Loucy (cell line): ENCODE results near the gene SMARCAL1.

Experiments used
- H2AFZ ChIP-seq: fragments of 200-600 bp; sonication (generic); 2 replicates; pipeline ENCODE4 v1.6.0; 2016; ENCODE audit warnings: antibody characterized with exemption, mild to moderate bottlenecking, low read length, moderate library complexity
- H3F3A ChIP-seq: fragments of 200-600 bp; 2 replicates; pipeline ENCODE4 v1.6.0; 2016; ENCODE audit warnings: antibody characterized with exemption, low read depth, mild to moderate bottlenecking
- H3K27me3 ChIP-seq: fragments of 200-600 bp; sonication (generic); 2 replicates; pipeline ENCODE4 v1.6.1; 2014; ENCODE audit warnings: low read length, mild to moderate bottlenecking; ENCODE audit not compliant: insufficient read depth, poor library complexity, severe bottlenecking
- H3K36me3 ChIP-seq: fragments of 200-600 bp; sonication (generic); 2 replicates; pipeline ENCODE4 v1.6.1; 2016; ENCODE audit warnings: low read length; ENCODE audit not compliant: insufficient read depth
- H3K4me1 ChIP-seq: fragments of 200-600 bp; sonication (generic); 2 replicates; pipeline ENCODE4 v1.5.1; 2014; ENCODE audit warnings: low read length, mild to moderate bottlenecking; ENCODE audit not compliant: insufficient read depth, poor library complexity, severe bottlenecking
- H3K4me2 ChIP-seq: fragments of 200-600 bp; sonication (generic); 2 replicates; pipeline ENCODE4 v1.6.0; 2014; ENCODE audit warnings: antibody characterized with exemption, low read length, low read depth, mild to moderate bottlenecking; ENCODE audit not compliant: poor library complexity, severe bottlenecking
- H3K4me3 ChIP-seq: fragments of 200-600 bp; sonication (generic); 2 replicates; pipeline ENCODE4 v1.5.1; 2014; ENCODE audit warnings: low read length, mild to moderate bottlenecking, mixed read lengths; ENCODE audit not compliant: poor library complexity, severe bottlenecking
- H3K79me2 ChIP-seq: fragments of 200-600 bp; sonication (generic); 2 replicates; pipeline ENCODE4 v1.6.1; 2014; ENCODE audit warnings: low read length; ENCODE audit not compliant: insufficient read depth
- H3K9ac ChIP-seq: fragments of 200-600 bp; sonication (generic); 2 replicates; pipeline ENCODE4 v1.6.0; 2014; ENCODE audit warnings: mild to moderate bottlenecking, low read depth, low read length, moderate library complexity; ENCODE audit not compliant: poor library complexity, severe bottlenecking
- H3K9me2 ChIP-seq: fragments of 200-600 bp; sonication (generic); replicated peaks from 2 replicates; pipeline ENCODE4 v1.6.1; 2016; ENCODE audit warnings: low read depth, low read length, mixed read lengths
- H3K9me3 ChIP-seq: fragments of 200-600 bp; sonication (generic); 2 replicates; pipeline ENCODE4 v1.6.1; 2014; ENCODE audit warnings: mild to moderate bottlenecking, antibody characterized with exemption, low read length, low read depth; ENCODE audit not compliant: insufficient read depth
- H4K20me1 ChIP-seq: fragments of 200-600 bp; sonication (generic); 2 replicates; pipeline ENCODE4 v1.6.0; 2014; ENCODE audit warnings: antibody characterized with exemption, low read length, mild to moderate bottlenecking; ENCODE audit not compliant: insufficient read depth, poor library complexity, severe bottlenecking
- CTCF ChIP-seq: fragments of 200-600 bp; sonication (generic); conservative IDR thresholded peaks from 2 replicates; pipeline ENCODE4 v1.5.1; 2014; ENCODE audit warnings: mild to moderate bottlenecking, antibody characterized with exemption, low read length
- EZH2phosphoT487 ChIP-seq: fragments of 200-600 bp; IDR thresholded peaks from 2 replicates; pipeline ENCODE4 v1.6.1; 2018; ENCODE audit warnings: antibody characterized with exemption, mild to moderate bottlenecking, moderate library complexity, borderline replicate concordance

Gene SMARCAL1

GRCh38 chr2:216486271-216486670 lies 74.0 kb downstream of the SMARCAL1 start:
- no peak overlapping the region for H3K9ac ChIP-seq
- no peak overlapping the region for H3K4me3 ChIP-seq
- H3K9me2 ChIP-seq = no peaks in the 10 kb centered on the region
- no peaks in the 10 kb centered on the region for H3K27me3 ChIP-seq
- H3K9me3 ChIP-seq = no peaks in the 10 kb centered on the region
- H3F3A ChIP-seq = no peaks in the 10 kb centered on the region
- no peak overlapping the region for H2AFZ ChIP-seq
- no peaks in the 10 kb centered on the region for H4K20me1 ChIP-seq
- no peak overlapping the region for H3K4me2 ChIP-seq
- peaks cover 24% of the 10 kb centered on the region for H3K4me1 ChIP-seq
- no peak for TF ChIP-seq CTCF
- no peak for TF ChIP-seq EZH2phosphoT487
- no peaks in the 10 kb centered on the region for H3K79me2 ChIP-seq
- peaks cover 13% of the 10 kb centered on the region for H3K36me3 ChIP-seq

DNA sequence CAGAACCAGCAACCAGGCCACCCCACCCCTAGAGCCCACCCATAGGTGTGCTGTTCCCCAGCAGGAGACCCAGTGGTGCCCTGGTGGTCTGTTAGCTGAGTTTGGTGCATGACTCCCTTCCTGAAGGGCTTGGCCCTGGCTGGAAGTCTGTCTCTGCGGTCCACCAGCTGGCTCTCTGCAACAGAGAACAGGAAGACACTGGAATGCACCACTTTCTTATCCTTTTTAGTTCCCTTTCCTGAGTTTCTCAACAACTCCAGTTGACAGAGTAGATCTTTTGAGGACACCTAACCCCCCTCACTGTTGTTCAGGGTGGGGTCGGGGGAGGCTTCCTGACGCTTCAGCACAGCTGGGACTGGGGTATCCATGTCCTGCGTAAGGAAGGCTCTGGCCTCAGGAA lies 74.4 kb downstream of the SMARCAL1 start:
- TF ChIP-seq EZH2phosphoT487 = no peak
- TF ChIP-seq CTCF = no peak
- H3K27me3 ChIP-seq = no peaks in the 10 kb centered on the region
- H3K79me2 ChIP-seq = no peaks in the 10 kb centered on the region
- H2AFZ ChIP-seq = no peak overlapping the region
- peaks cover 13% of the 10 kb centered on the region for H3K36me3 ChIP-seq
- H3K9me3 ChIP-seq = no peaks in the 10 kb centered on the region
- H3K4me1 ChIP-seq = peaks cover 26% of the 10 kb centered on the region
- no peaks in the 10 kb centered on the region for H4K20me1 ChIP-seq
- no peak overlapping the region for H3K4me2 ChIP-seq
- H3F3A ChIP-seq = no peaks in the 10 kb centered on the region
- H3K4me3 ChIP-seq = no peak overlapping the region
- no peaks in the 10 kb centered on the region for H3K9me2 ChIP-seq
- H3K9ac ChIP-seq = no peak overlapping the region

DNA sequence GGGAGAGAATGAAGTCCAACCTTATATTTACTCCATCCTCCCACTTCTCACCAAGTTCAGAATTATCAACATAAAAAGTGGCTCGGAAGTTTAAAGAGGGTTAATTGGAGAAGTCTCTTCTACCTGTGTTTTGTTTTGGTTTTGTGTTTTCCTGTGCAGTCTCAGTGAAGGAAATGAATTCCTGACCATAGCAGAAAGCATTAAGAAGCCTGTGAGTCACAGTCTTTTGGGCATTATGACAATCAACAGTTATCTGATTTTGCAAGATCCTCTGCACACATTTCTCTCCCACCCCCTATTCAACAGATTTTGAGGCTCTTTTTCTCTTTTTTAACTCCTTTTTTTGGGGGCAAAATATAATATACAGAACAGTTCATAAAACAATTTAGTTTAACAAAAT lies 77.8 kb downstream of the SMARCAL1 start:
- Histone ChIP-seq H3K9ac (peak overlapping the region; percentile 28), H3K9me3 (no peaks in the 10 kb centered on the region), H3K4me1 (peaks cover 50% of the 10 kb centered on the region), H3F3A (no peaks in the 10 kb centered on the region), H3K4me3 (peak overlapping the region; percentile 10), H3K9me2 (no peaks in the 10 kb centered on the region), H2AFZ (no peak overlapping the region), H4K20me1 (no peaks in the 10 kb centered on the region), H3K79me2 (no peaks in the 10 kb centered on the region), H3K36me3 (no peaks in the 10 kb centered on the region), H3K27me3 (no peaks in the 10 kb centered on the region), H3K4me2 (peak overlapping the region; percentile 59)
- TF ChIP-seq CTCF (no peak), EZH2phosphoT487 (no peak)
